Mesothelial cell of epicardium (in vitro differentiated cells): Measurements from ENCODE around the gene SPOCK2. TPM values are rescaled to one million over a fixed set of nuclear protein-coding genes. Genes with fewer than 3 reads are reported as not detected.

Experiments used
- DNase-seq, 2 experiments: peaks; one replicate each; pipeline ENCODE4 v3.0.0; 2021; ENCODE audit warnings: low spot score in 2 of 2; ENCODE audit not compliant: unreplicated experiment in 2 of 2
- H3K27ac Mint-ChIP-seq: 2 replicates; pipeline ENCODE4 v1.8.0; 2021; ENCODE audit warnings: mixed read lengths
- H3K27me3 Mint-ChIP-seq: 2 replicates; pipeline ENCODE4 v1.8.0; 2021; ENCODE audit warnings: low read depth, mixed read lengths
- H3K36me3 Mint-ChIP-seq: 2 replicates; pipeline ENCODE4 v1.8.0; 2021; ENCODE audit warnings: mixed read lengths
- H3K4me1 Mint-ChIP-seq: 2 replicates; pipeline ENCODE4 v1.8.0; 2021; ENCODE audit warnings: mixed read lengths
- H3K4me3 Mint-ChIP-seq: 2 replicates; pipeline ENCODE4 v1.8.0; 2021; ENCODE audit warnings: mild to moderate bottlenecking, moderate library complexity, mixed read lengths
- H3K9me3 Mint-ChIP-seq: 2 replicates; pipeline ENCODE4 v1.8.0; 2021; ENCODE audit warnings: mixed read lengths
- CTCF ChIP-seq: fragments of 200-600 bp; sonication (generic); IDR thresholded peaks from one replicate; pipeline ENCODE4 v1.5.0; 2021; ENCODE audit warnings: antibody characterized with exemption; ENCODE audit not compliant: unreplicated experiment
- total RNA-seq: library from RNA; stranded (reverse); gene quantifications from 3 replicates; pipeline ENCODE4 v1.2.1, GENCODE V29; 2021

The SPOCK2 gene
- total RNA-seq, 1 donor from 2014 or later, result 28.5 TPM

GRCh38 chr10:72107325-72108003, 19.1 kb upstream of the SPOCK2 start:
- H3K27me3 Mint-ChIP-seq, result no peaks in the 10 kb centered on the region
- H3K4me3 Mint-ChIP-seq, result peak overlapping the region; percentile 2
- no peak for TF ChIP-seq CTCF
- peaks cover 27% of the 10 kb centered on the region for H3K4me1 Mint-ChIP-seq
- H3K36me3 Mint-ChIP-seq, result peaks cover 10% of the 10 kb centered on the region
- peak overlapping the region; percentile 95 for H3K27ac Mint-ChIP-seq
- H3K9me3 Mint-ChIP-seq, result no peaks in the 10 kb centered on the region
- DNase-seq, result no peak

- no peaks in the 10 kb centered on the region for H3K27me3 Mint-ChIP-seq
- peaks cover 12% of the 10 kb centered on the region for H3K36me3 Mint-ChIP-seq
- TF ChIP-seq CTCF, result no peak
- H3K9me3 Mint-ChIP-seq, result no peaks in the 10 kb centered on the region
- H3K4me1 Mint-ChIP-seq, result peaks cover 27% of the 10 kb centered on the region
- H3K27ac Mint-ChIP-seq, result peak overlapping the region; percentile 79
- DNase-seq, result no peak
- H3K4me3 Mint-ChIP-seq, result no peak overlapping the region
Observed at GRCh38 chr10:72106896-72107295, 18.5 kb upstream of the SPOCK2 start.

GRCh38 chr10:72106154-72106849, 18.0 kb upstream of the SPOCK2 start:
- H3K4me3 Mint-ChIP-seq, result no peak overlapping the region
- no peaks in the 10 kb centered on the region for H3K9me3 Mint-ChIP-seq
- peaks cover 27% of the 10 kb centered on the region for H3K4me1 Mint-ChIP-seq
- H3K36me3 Mint-ChIP-seq, result peaks cover 16% of the 10 kb centered on the region
- TF ChIP-seq CTCF, result no peak
- DNase-seq, result no peak
- H3K27me3 Mint-ChIP-seq, result no peaks in the 10 kb centered on the region
- peak overlapping the region; percentile 79 for H3K27ac Mint-ChIP-seq

- peaks cover 19% of the 10 kb centered on the region for H3K36me3 Mint-ChIP-seq
- H3K27me3 Mint-ChIP-seq, result no peaks in the 10 kb centered on the region
- H3K4me1 Mint-ChIP-seq, result peaks cover 27% of the 10 kb centered on the region
- H3K27ac Mint-ChIP-seq, result no peak overlapping the region
- TF ChIP-seq CTCF, result no peak
- H3K4me3 Mint-ChIP-seq, result no peak overlapping the region
- DNase-seq, result no peak
- H3K9me3 Mint-ChIP-seq, result no peaks in the 10 kb centered on the region
Observed at GRCh38 chr10:72105710-72106109, 17.4 kb upstream of the SPOCK2 start.

- H3K4me3 Mint-ChIP-seq, result no peak overlapping the region
- H3K27ac Mint-ChIP-seq, result no peak overlapping the region
- TF ChIP-seq CTCF, result no peak
- peaks cover 25% of the 10 kb centered on the region for H3K4me1 Mint-ChIP-seq
- no peaks in the 10 kb centered on the region for H3K27me3 Mint-ChIP-seq
- DNase-seq, result no peak
- peaks cover 20% of the 10 kb centered on the region for H3K36me3 Mint-ChIP-seq
- H3K9me3 Mint-ChIP-seq, result no peaks in the 10 kb centered on the region
Observed at GRCh38 chr10:72105098-72105475, 16.7 kb upstream of the SPOCK2 start.
